ENCODE measurements around the gene E2F3.

The E2F3 gene

GRCh38 chr6:20401205-20402091, at the start of gene E2F3:
TSS of gene E2F3 (plus strand) at chr6:20401879. CDS start at chr6:20402233, 354 bp downstream.
- H3K27ac Mint-ChIP-seq = peak within 1 kb of the TSS; percentile 97
- peak within 1 kb of the TSS; percentile 96 for H3K4me3 Mint-ChIP-seq
- no peaks in the 10 kb centered on the region for H3K9me3 Mint-ChIP-seq
- H3K36me3 Mint-ChIP-seq = peaks cover 1% of the 10 kb centered on the region
- H3K4me1 Mint-ChIP-seq = peaks cover 22% of the 10 kb centered on the region
- peak; percentile 92 for ATAC-seq
- no peaks in the 10 kb centered on the region for H3K27me3 Mint-ChIP-seq

- Mint-ChIP-seq H3K27ac (no peak overlapping the region), H3K4me3 (no peak overlapping the region), H3K9me3 (peaks cover 3% of the 10 kb centered on the region), H3K4me1 (no peaks in the 10 kb centered on the region), H3K36me3 (no peaks in the 10 kb centered on the region), H3K27me3 (peaks cover 21% of the 10 kb centered on the region)
- no peak for ATAC-seq
Measured at GRCh38 chr6:20352346-20352745, 49.3 kb upstream of the E2F3 start.

GRCh38 chr6:20353134-20353533, 48.5 kb upstream of the E2F3 start:
- Mint-ChIP-seq H3K9me3 (no peaks in the 10 kb centered on the region), H3K4me1 (no peaks in the 10 kb centered on the region), H3K36me3 (no peaks in the 10 kb centered on the region), H3K27ac (no peak overlapping the region), H3K4me3 (no peak overlapping the region), H3K27me3 (peaks cover 21% of the 10 kb centered on the region)
- no peak for ATAC-seq

- H3K27ac Mint-ChIP-seq = no peak overlapping the region
- peaks cover 21% of the 10 kb centered on the region for H3K27me3 Mint-ChIP-seq
- H3K4me1 Mint-ChIP-seq = no peaks in the 10 kb centered on the region
- no peaks in the 10 kb centered on the region for H3K9me3 Mint-ChIP-seq
- no peak overlapping the region for H3K4me3 Mint-ChIP-seq
- no peak for ATAC-seq
- no peaks in the 10 kb centered on the region for H3K36me3 Mint-ChIP-seq
Measured at GRCh38 chr6:20354366-20354765, 47.3 kb upstream of the E2F3 start.

- H3K4me3 Mint-ChIP-seq = no peak overlapping the region
- H3K27ac Mint-ChIP-seq = no peak overlapping the region
Measured at GRCh38 chr6:20360471-20361119, 41.1 kb upstream of the E2F3 start.

GRCh38 chr6:20362623-20363022, 39.1 kb upstream of the E2F3 start:
- Mint-ChIP-seq H3K27ac (no peak overlapping the region), H3K4me1 (peaks cover 9% of the 10 kb centered on the region), H3K4me3 (no peak overlapping the region), H3K36me3 (no peaks in the 10 kb centered on the region), H3K27me3 (peaks cover 19% of the 10 kb centered on the region), H3K9me3 (no peaks in the 10 kb centered on the region)
- ATAC-seq = no peak

More at GRCh38 chr6:20360471-20361119, 41.1 kb upstream of the E2F3 start:
- no peak for ATAC-seq
- Mint-ChIP-seq H3K36me3 (no peaks in the 10 kb centered on the region), H3K27me3 (peaks cover 18% of the 10 kb centered on the region), H3K9me3 (no peaks in the 10 kb centered on the region), H3K4me1 (peaks cover under 1% of the 10 kb centered on the region)

GRCh38 chr6:20364327-20364726, 37.4 kb upstream of the E2F3 start:
- ATAC-seq = peak; percentile 8
- Mint-ChIP-seq H3K4me3 (no peak overlapping the region), H3K4me1 (peaks cover 9% of the 10 kb centered on the region), H3K27me3 (peaks cover 20% of the 10 kb centered on the region), H3K9me3 (no peaks in the 10 kb centered on the region), H3K36me3 (no peaks in the 10 kb centered on the region), H3K27ac (no peak overlapping the region)

- H3K27me3 Mint-ChIP-seq = peaks cover 32% of the 10 kb centered on the region
Measured at GRCh38 chr6:20365456-20365855, 36.2 kb upstream of the E2F3 start.

GRCh38 chr6:20366082-20366830, 35.4 kb upstream of the E2F3 start:
- Mint-ChIP-seq H3K27ac (no peak overlapping the region), H3K27me3 (peaks cover 34% of the 10 kb centered on the region), H3K4me3 (no peak overlapping the region)

More at GRCh38 chr6:20365456-20365855, 36.2 kb upstream of the E2F3 start:
- ATAC-seq = no peak
- H3K27ac Mint-ChIP-seq = no peak overlapping the region
- H3K4me3 Mint-ChIP-seq = no peak overlapping the region
- H3K4me1 Mint-ChIP-seq = peaks cover 9% of the 10 kb centered on the region
- no peaks in the 10 kb centered on the region for H3K9me3 Mint-ChIP-seq
- H3K36me3 Mint-ChIP-seq = no peaks in the 10 kb centered on the region

GRCh38 chr6:20367743-20368485, 33.8 kb upstream of the E2F3 start:
- ATAC-seq = no peak
- H3K4me1 Mint-ChIP-seq = peaks cover 9% of the 10 kb centered on the region
- no peaks in the 10 kb centered on the region for H3K9me3 Mint-ChIP-seq
- H3K4me3 Mint-ChIP-seq = no peak overlapping the region
- peaks cover 34% of the 10 kb centered on the region for H3K27me3 Mint-ChIP-seq
- H3K36me3 Mint-ChIP-seq = no peaks in the 10 kb centered on the region
- no peak overlapping the region for H3K27ac Mint-ChIP-seq

More at GRCh38 chr6:20366082-20366830, 35.4 kb upstream of the E2F3 start:
- peaks cover 9% of the 10 kb centered on the region for H3K4me1 Mint-ChIP-seq
- ATAC-seq = no peak
- no peaks in the 10 kb centered on the region for H3K36me3 Mint-ChIP-seq
- no peaks in the 10 kb centered on the region for H3K9me3 Mint-ChIP-seq

GRCh38 chr6:20370393-20370792, 31.3 kb upstream of the E2F3 start:
- Mint-ChIP-seq H3K27ac (no peak overlapping the region), H3K36me3 (no peaks in the 10 kb centered on the region), H3K9me3 (no peaks in the 10 kb centered on the region), H3K4me1 (peaks cover 9% of the 10 kb centered on the region), H3K4me3 (no peak overlapping the region), H3K27me3 (peaks cover 27% of the 10 kb centered on the region)
- ATAC-seq = no peak

GRCh38 chr6:20370801-20371200, 30.9 kb upstream of the E2F3 start:
- Mint-ChIP-seq H3K4me3 (no peak overlapping the region), H3K27ac (no peak overlapping the region), H3K4me1 (peaks cover 7% of the 10 kb centered on the region), H3K36me3 (no peaks in the 10 kb centered on the region), H3K9me3 (no peaks in the 10 kb centered on the region), H3K27me3 (peaks cover 22% of the 10 kb centered on the region)
- no peak for ATAC-seq

- H3K36me3 Mint-ChIP-seq = no peaks in the 10 kb centered on the region
- H3K4me3 Mint-ChIP-seq = no peak overlapping the region
Measured at GRCh38 chr6:20375436-20375835, 26.2 kb upstream of the E2F3 start.

GRCh38 chr6:20377623-20378265, 23.9 kb upstream of the E2F3 start:
- Mint-ChIP-seq H3K4me1 (no peaks in the 10 kb centered on the region), H3K9me3 (no peaks in the 10 kb centered on the region), H3K4me3 (no peak overlapping the region), H3K36me3 (no peaks in the 10 kb centered on the region), H3K27me3 (no peaks in the 10 kb centered on the region), H3K27ac (no peak overlapping the region)
- no peak for ATAC-seq

More at GRCh38 chr6:20375436-20375835, 26.2 kb upstream of the E2F3 start:
- H3K27me3 Mint-ChIP-seq = peaks cover 3% of the 10 kb centered on the region
- ATAC-seq = no peak
- H3K27ac Mint-ChIP-seq = no peak overlapping the region
- no peaks in the 10 kb centered on the region for H3K4me1 Mint-ChIP-seq
- H3K9me3 Mint-ChIP-seq = no peaks in the 10 kb centered on the region
